HepG2 (cell line): ENCODE data around the gene CCDC142. TPM values are rescaled to one million over a fixed set of nuclear protein-coding genes. Genes with fewer than 3 reads are reported as not detected.
A peak's percentile ranks its signal among the peaks of the same experiment; 100 is the strongest.

Experiments
- CENPBD1 ChIP-seq: sonication (generic); formaldehyde crosslinking; IDR thresholded peaks from 2 replicates; pipeline ENCODE4 v1.8.0; 2022; ENCODE audit warnings: missing genetic modification reagents, low read depth, mild to moderate bottlenecking, borderline replicate concordance
- DNMT3B ChIP-seq: conservative IDR thresholded peaks from 2 replicates; pipeline ENCODE4 v1.6.1; 2016; ENCODE audit warnings: missing biosample characterization, control low read depth
- HHEX ChIP-seq: IDR thresholded peaks from 2 replicates; pipeline ENCODE4 v1.6.1; 2016; ENCODE audit warnings: control low read depth
- JUN ChIP-seq: sonication (generic); formaldehyde crosslinking; IDR thresholded peaks from 2 replicates; pipeline ENCODE4 v1.4.0; 2020; ENCODE audit warnings: mild to moderate bottlenecking, missing genetic modification reagents
- KDM2A ChIP-seq: sonication (generic); formaldehyde crosslinking; IDR thresholded peaks from 2 replicates; pipeline ENCODE4 v1.4.0; 2020; ENCODE audit warnings: low read depth, missing genetic modification reagents, borderline replicate concordance
- NBN ChIP-seq: fragments of 450-650 bp; conservative IDR thresholded peaks from 2 replicates; pipeline ENCODE4 v1.6.1; 2017
- REXO4 ChIP-seq: sonication (generic); formaldehyde crosslinking; IDR thresholded peaks from 2 replicates; pipeline ENCODE4 v1.8.0; 2022; ENCODE audit warnings: missing genetic modification reagents, mild to moderate bottlenecking, borderline replicate concordance
- RNF2 ChIP-seq: fragments of 450-650 bp; conservative IDR thresholded peaks from 2 replicates; pipeline ENCODE4 v1.6.1; 2016; ENCODE audit warnings: low read depth
- SALL2 ChIP-seq: sonication (generic); formaldehyde crosslinking; IDR thresholded peaks from 2 replicates; pipeline ENCODE4 v1.8.1; 2023; ENCODE audit warnings: mild to moderate bottlenecking, missing genetic modification reagents, inconsistent platforms
- SNRNP70 ChIP-seq: fragments of 200-400 bp; formaldehyde crosslinking; IDR thresholded peaks from 2 replicates; pipeline ENCODE4 v1.6.1; 2017; ENCODE audit warnings: mild to moderate bottlenecking, low read depth, low read length, moderate library complexity
- SOX13 ChIP-seq, 3 experiments: fragments of 450-650 bp in 1 of 3; sonication (generic) in 1 of 3; formaldehyde crosslinking in 1 of 3; IDR thresholded peaks in 2 of 3; conservative IDR thresholded peaks in 1 of 3; 2 replicates each; pipeline versions ENCODE4 v1.5.0 to v1.6.1; 2016 to 2020; ENCODE audit warnings: antibody characterized with exemption in 1 of 3, mild to moderate bottlenecking in 1 of 3, missing compliant biosample characterization in 1 of 3, missing genetic modification reagents in 1 of 3, moderate library complexity in 1 of 3
- SOX6 ChIP-seq, 2 experiments: fragments of 450-650 bp in 1 of 2; sonication (generic) in 1 of 2; formaldehyde crosslinking in 1 of 2; IDR thresholded peaks; 2 replicates each; pipeline versions ENCODE4 v1.4.0 to v1.6.1; 2017 to 2020; ENCODE audit warnings: antibody characterized with exemption in 1 of 2, mild to moderate bottlenecking in 1 of 2, missing genetic modification reagents in 1 of 2
- TFDP1 ChIP-seq: IDR thresholded peaks from 2 replicates; pipeline ENCODE4 v1.6.1; 2016; ENCODE audit warnings: missing compliant biosample characterization, missing genetic modification reagents, borderline replicate concordance
- ZFP36L1 ChIP-seq: sonication (generic); formaldehyde crosslinking; IDR thresholded peaks from 2 replicates; pipeline ENCODE4 v1.8.0; 2022; ENCODE audit warnings: mild to moderate bottlenecking, missing genetic modification reagents, moderate library complexity
- ZMAT3 ChIP-seq: sonication (generic); formaldehyde crosslinking; conservative IDR thresholded peaks from 2 replicates; pipeline ENCODE4 v1.7.0; 2021; ENCODE audit warnings: missing genetic modification reagents
- ZNF512B ChIP-seq: sonication (generic); formaldehyde crosslinking; IDR thresholded peaks from 2 replicates; pipeline ENCODE4 v1.5.1; 2020; ENCODE audit warnings: missing genetic modification reagents, mild to moderate bottlenecking, borderline replicate concordance
- ZNF547 ChIP-seq: sonication (generic); formaldehyde crosslinking; IDR thresholded peaks from 2 replicates; pipeline ENCODE4 v1.5.1; 2020; ENCODE audit warnings: mild to moderate bottlenecking, missing genetic modification reagents
- ZNF597 ChIP-seq: sonication (generic); formaldehyde crosslinking; IDR thresholded peaks from 2 replicates; pipeline ENCODE4 v1.5.0; 2020; ENCODE audit warnings: missing genetic modification reagents
- ZNF710 ChIP-seq: sonication (generic); formaldehyde crosslinking; IDR thresholded peaks from 2 replicates; pipeline ENCODE4 v1.5.0; 2020; ENCODE audit warnings: mild to moderate bottlenecking, missing genetic modification reagents, borderline replicate concordance
- ZNF816 ChIP-seq: sonication (generic); formaldehyde crosslinking; IDR thresholded peaks from 2 replicates; pipeline ENCODE4 v1.8.0; 2022; ENCODE audit warnings: missing genetic modification reagents, mild to moderate bottlenecking, borderline replicate concordance
- ZSCAN29 ChIP-seq: sonication (generic); formaldehyde crosslinking; conservative IDR thresholded peaks from 2 replicates; pipeline ENCODE4 v1.4.0; 2020; ENCODE audit warnings: mild to moderate bottlenecking, missing genetic modification reagents
- polyA plus RNA-seq, 8 experiments: library from polyadenylated mRNA; depleted of rRNA in 3 of 8; stranded (reverse) in 7 of 8; unstranded in 1 of 8; fragments of >200 nt; fragmentation: Illumina TruSeq in 4 of 8; extraction: Trizol in 4 of 8; gene quantifications; 2 replicates each; pipeline versions ENCODE4 v1.2.1 to v1.2.3, GENCODE V29; 2011 to 2016; ENCODE audit warnings: low read depth in 4 of 8, missing spikeins in 1 of 8, mixed read lengths in 1 of 8; ENCODE audit not compliant: insufficient read depth in 1 of 8
- total RNA-seq, 5 experiments: library from RNA; depleted of rRNA; stranded (reverse); fragments of >200 nt; fragmentation: Illumina TruSeq; extraction: Trizol; gene quantifications; 2 replicates each; pipeline ENCODE4 v1.2.3, GENCODE V29; 2016; ENCODE audit warnings: low read depth in 1 of 5

Gene CCDC142
- total and polyA plus RNA-seq, 2 of the 13 experiments (the other 11 are each of a cell fraction or from before 2014, with no cell fraction given): 14.7 to 30.4 TPM

GRCh38 chr2:74424995-74425406, 57.8 kb downstream of the CCDC142 start (continued):
- TF ChIP-seq ZNF710 (CRISPR knock-in tag) (no peak), SALL2 (no peak), REXO4 (CRISPR knock-in tag) (no peak), NBN (no peak), CENPBD1 (no peak), HHEX (CRISPR knock-in tag) (no peak), SNRNP70 (no peak), ZNF512B (CRISPR knock-in tag) (no peak), RNF2 (no peak), ZNF816 (no peak), ZNF547 (CRISPR knock-in tag) (no peak), ZFP36L1 (CRISPR knock-in tag) (no peak), ZSCAN29 (CRISPR knock-in tag) (no peak), SOX6 (IDR thresholded peaks at IDR 0.05) (no peak), SOX6 (CRISPR knock-in tag; IDR thresholded peaks at IDR 0.05) (0 out of 2 replicates have a peak, but pooled peaks have one; percentile 28), TFDP1 (no peak), SOX13 (IDR thresholded peaks at IDR 0.05) (no peak), SOX13 (CRISPR knock-in tag; conservative IDR thresholded peaks at IDR 0.05 in 1 of 2, IDR thresholded peaks at IDR 0.05 in 1 of 2) (no peak), JUN (CRISPR knock-in tag) (no peak), DNMT3B (peak; percentile 67; the same call in 1 of the 2 replicates), KDM2A (CRISPR knock-in tag) (peak; percentile 3; the same call in 1 of the 2 replicates), ZNF597 (CRISPR knock-in tag) (no peak), ZMAT3 (CRISPR knock-in tag) (no peak; the same call in 1 of the 2 replicates)
